Keratinocyte (primary cell): ENCODE measurements around the gene CMSS1. TPM values are rescaled to one million over a fixed set of nuclear protein-coding genes. Genes with fewer than 3 reads are reported as not detected.

Source experiments
- DNase-seq: peaks from one replicate; pipeline ENCODE4 v3.0.0-alpha.2; 2011; ENCODE audit warnings: low read depth, missing footprints, low spot score
- FAIRE-seq: peaks from 2 replicates; lab custom pipeline; 2011; peaks lifted over from hg19 to GRCh38; lab: Jason Lieb, UNC
- H2AFZ ChIP-seq: 2 replicates; pipeline ENCODE4 v1.6.0; 2012; ENCODE audit warnings: low read length, control low read depth, inconsistent platforms; ENCODE audit not compliant: control insufficient read depth
- H3K27ac ChIP-seq: 2 replicates; pipeline ENCODE4 v1.5.1; 2011; ENCODE audit warnings: low read length; ENCODE audit not compliant: control insufficient read depth, insufficient read depth
- H3K27me3 ChIP-seq: 3 replicates; pipeline ENCODE4 v1.6.0; 2011; ENCODE audit warnings: low read length; ENCODE audit not compliant: control insufficient read depth, insufficient read depth; ENCODE audit errors: extremely low read depth
- H3K36me3 ChIP-seq, 2 experiments: 2 replicates in 1 of 2; 3 replicates in 1 of 2; pipeline ENCODE4 v1.5.1; 2011; ENCODE audit warnings: low read length in 2 of 2, mild to moderate bottlenecking in 1 of 2; ENCODE audit not compliant: control insufficient read depth in 2 of 2, insufficient read depth in 2 of 2; ENCODE audit errors: extremely low read depth in 1 of 2
- H3K4me1 ChIP-seq: 3 replicates; pipeline ENCODE4 v1.5.1; 2011; ENCODE audit warnings: low read length; ENCODE audit not compliant: control insufficient read depth, insufficient read depth; ENCODE audit errors: extremely low read depth
- H3K4me2 ChIP-seq: 3 replicates; pipeline ENCODE4 v1.6.0; 2011; ENCODE audit warnings: low read depth, low read length; ENCODE audit not compliant: control insufficient read depth, insufficient read depth; ENCODE audit errors: extremely low read depth
- H3K4me3 ChIP-seq, 3 experiments: fragments of 200-600 bp in 1 of 3; sonication (generic) in 1 of 3; 2 replicates in 2 of 3; 3 replicates in 1 of 3; pipeline ENCODE4 v1.5.1; 2011 to 2016; ENCODE audit warnings: low read length in 3 of 3, mild to moderate bottlenecking in 3 of 3, control low read depth in 2 of 3, inconsistent platforms in 1 of 3, low read depth in 1 of 3, mixed read lengths in 1 of 3, mixed run types in 1 of 3, moderate library complexity in 1 of 3; ENCODE audit not compliant: control insufficient read depth in 2 of 3, insufficient read depth in 2 of 3; ENCODE audit errors: extremely low read depth in 1 of 3
- H3K79me2 ChIP-seq: 2 replicates; pipeline ENCODE4 v1.6.0; 2012; ENCODE audit warnings: low read length; ENCODE audit not compliant: control insufficient read depth, insufficient read depth
- H3K9ac ChIP-seq: 3 replicates; pipeline ENCODE4 v1.6.0; 2011; ENCODE audit warnings: low read length; ENCODE audit not compliant: control insufficient read depth, insufficient read depth; ENCODE audit errors: extremely low read depth
- H3K9me1 ChIP-seq: 3 replicates; pipeline ENCODE4 v1.6.0; 2011; ENCODE audit warnings: low read length; ENCODE audit not compliant: control insufficient read depth, insufficient read depth; ENCODE audit errors: extremely low read depth
- H3K9me3 ChIP-seq: 2 replicates; pipeline ENCODE4 v1.5.1; 2012; ENCODE audit warnings: low read depth, low read length; ENCODE audit not compliant: control insufficient read depth
- H4K20me1 ChIP-seq: 3 replicates; pipeline ENCODE4 v1.6.0; 2011; ENCODE audit warnings: low read length; ENCODE audit not compliant: control insufficient read depth, insufficient read depth; ENCODE audit errors: extremely low read depth
- EZH2 ChIP-seq: IDR thresholded peaks from one replicate; pipeline ENCODE4 v1.6.1; 2012; ENCODE audit warnings: inconsistent platforms, mild to moderate bottlenecking, low read length, moderate library complexity
- dilution Hi-C: fragments of 300-500 bp; cut with MboI; formaldehyde crosslinking; loops from one replicate; pipeline ENCODE4 v1.7.0; 2020; ENCODE audit warnings: low sequenced_read_pairs; ENCODE audit not compliant: extremely low pct_ligation_motif_present
- polyA plus RNA-seq, 5 experiments: library from polyadenylated mRNA; depleted of rRNA in 3 of 5; stranded (reverse) in 3 of 5; stranded (forward) in 1 of 5; unstranded in 1 of 5; fragments of >200 nt; gene quantifications; 1 replicate in 1 of 5; 2 replicates in 3 of 5; 3 replicates in 1 of 5; pipeline versions ENCODE4 v1.2.1 to v1.2.3, GENCODE V29; 2011 to 2012; ENCODE audit warnings: missing spikeins in 2 of 5, low read depth in 1 of 5, low replicate concordance in 1 of 5
- TF ChIP-seq, protein P1 (sequence below), 3 experiments: IDR thresholded peaks in 1 of 3; conservative IDR thresholded peaks in 1 of 3; optimal IDR thresholded peaks in 1 of 3; 2 replicates in 2 of 3; 3 replicates in 1 of 3; pipeline versions ENCODE3 to v1.5.1; 2011; ENCODE audit warnings: low read length in 3 of 3, mild to moderate bottlenecking in 3 of 3, moderate library complexity in 2 of 3, control low read depth in 1 of 3, inconsistent platforms in 1 of 3; ENCODE audit not compliant: insufficient read depth in 2 of 3; ENCODE audit errors: extremely low read depth in 1 of 3

The CMSS1 gene
- polyA plus RNA-seq, 1 donor (not counting 4 experiments of a cell fraction or from before 2014, with no cell fraction given) = 37.2 TPM

DNA sequence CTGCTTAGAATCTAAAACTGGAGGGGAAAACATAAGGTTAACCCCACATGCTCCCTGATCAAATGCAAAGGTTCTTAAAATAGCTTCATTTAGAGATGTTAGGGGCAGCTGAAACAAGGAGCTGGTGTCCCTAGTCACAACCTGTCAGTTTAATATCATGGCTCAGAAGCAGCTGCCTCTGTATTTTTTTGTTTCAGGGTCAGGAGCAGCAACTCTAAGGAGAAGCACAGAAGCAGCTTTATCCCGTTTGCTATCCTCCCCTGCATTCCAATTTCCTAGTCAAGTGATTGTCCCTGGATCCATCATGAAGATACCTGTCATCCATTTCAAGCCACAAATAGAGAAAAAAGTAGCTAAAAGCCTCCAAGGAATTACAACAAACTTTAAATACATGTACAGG, 292.5 kb downstream of the CMSS1 start:
- no peak overlapping the region for H3K27ac ChIP-seq
- peaks cover 35% of the 10 kb centered on the region for H3K4me1 ChIP-seq
- FAIRE-seq (no peak), DNase-seq (no peak)
- no peak overlapping the region for H2AFZ ChIP-seq
- TF ChIP-seq, protein P1, sequence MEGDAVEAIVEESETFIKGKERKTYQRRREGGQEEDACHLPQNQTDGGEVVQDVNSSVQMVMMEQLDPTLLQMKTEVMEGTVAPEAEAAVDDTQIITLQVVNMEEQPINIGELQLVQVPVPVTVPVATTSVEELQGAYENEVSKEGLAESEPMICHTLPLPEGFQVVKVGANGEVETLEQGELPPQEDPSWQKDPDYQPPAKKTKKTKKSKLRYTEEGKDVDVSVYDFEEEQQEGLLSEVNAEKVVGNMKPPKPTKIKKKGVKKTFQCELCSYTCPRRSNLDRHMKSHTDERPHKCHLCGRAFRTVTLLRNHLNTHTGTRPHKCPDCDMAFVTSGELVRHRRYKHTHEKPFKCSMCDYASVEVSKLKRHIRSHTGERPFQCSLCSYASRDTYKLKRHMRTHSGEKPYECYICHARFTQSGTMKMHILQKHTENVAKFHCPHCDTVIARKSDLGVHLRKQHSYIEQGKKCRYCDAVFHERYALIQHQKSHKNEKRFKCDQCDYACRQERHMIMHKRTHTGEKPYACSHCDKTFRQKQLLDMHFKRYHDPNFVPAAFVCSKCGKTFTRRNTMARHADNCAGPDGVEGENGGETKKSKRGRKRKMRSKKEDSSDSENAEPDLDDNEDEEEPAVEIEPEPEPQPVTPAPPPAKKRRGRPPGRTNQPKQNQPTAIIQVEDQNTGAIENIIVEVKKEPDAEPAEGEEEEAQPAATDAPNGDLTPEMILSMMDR (optimal IDR thresholded peaks at IDR 0.05 in 1 of 3, IDR thresholded peaks at IDR 0.05 in 1 of 3, conservative IDR thresholded peaks at IDR 0.05 in 1 of 3; ENCODE audit: extremely low read depth in 1 of 3, insufficient read depth in 2 of 3, low read length in 3 of 3) = no peak
- TF ChIP-seq EZH2 = no peak
- H3K9ac ChIP-seq = no peak overlapping the region
- H3K79me2 ChIP-seq = no peaks in the 10 kb centered on the region
- dilution Hi-C loops = no loop called here
- no peaks in the 10 kb centered on the region for H3K9me1 ChIP-seq
- H3K4me2 ChIP-seq = no peak overlapping the region
- no peaks in the 10 kb centered on the region for H3K9me3 ChIP-seq
- no peaks in the 10 kb centered on the region for H3K36me3 ChIP-seq
- H3K27me3 ChIP-seq = no peaks in the 10 kb centered on the region
- no peaks in the 10 kb centered on the region for H4K20me1 ChIP-seq
- no peak overlapping the region for H3K4me3 ChIP-seq

DNA sequence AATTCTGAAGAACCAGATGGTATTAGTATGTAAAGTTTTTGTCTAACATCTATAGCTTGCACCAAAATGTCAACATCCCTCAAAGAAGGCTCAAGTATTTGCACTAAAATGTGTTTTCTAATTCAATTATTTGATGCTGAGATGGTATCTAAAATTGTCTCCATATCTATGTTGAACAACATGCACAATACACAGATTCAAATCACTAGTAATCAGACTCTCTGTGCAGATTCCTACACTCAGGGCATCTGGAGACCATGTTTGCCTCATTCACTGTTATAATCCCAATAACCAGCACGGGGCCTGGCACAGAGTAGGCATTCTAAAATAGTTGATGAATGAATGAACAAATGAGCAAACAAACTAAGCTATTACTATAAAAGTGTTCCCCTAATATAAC, 294.1 kb downstream of the CMSS1 start:
- FAIRE-seq (no peak), DNase-seq (no peak)

More for the DNA sequence above, 294.1 kb downstream of the CMSS1 start:
- no peak overlapping the region for H3K9ac ChIP-seq
- H3K36me3 ChIP-seq = no peaks in the 10 kb centered on the region
- TF ChIP-seq, protein P1 (optimal IDR thresholded peaks at IDR 0.05 in 1 of 3, IDR thresholded peaks at IDR 0.05 in 1 of 3, conservative IDR thresholded peaks at IDR 0.05 in 1 of 3; ENCODE audit: extremely low read depth in 1 of 3, insufficient read depth in 2 of 3, low read length in 3 of 3) = no peak
- no peak for TF ChIP-seq EZH2
- no peak overlapping the region for H3K4me2 ChIP-seq
- no peak overlapping the region for H2AFZ ChIP-seq
- no peak overlapping the region for H3K4me3 ChIP-seq
- peaks cover 19% of the 10 kb centered on the region for H3K4me1 ChIP-seq
- no peaks in the 10 kb centered on the region for H3K9me1 ChIP-seq
- H4K20me1 ChIP-seq = no peaks in the 10 kb centered on the region
- dilution Hi-C loops = no loop called here
- H3K27ac ChIP-seq = no peak overlapping the region
- no peaks in the 10 kb centered on the region for H3K9me3 ChIP-seq
- no peaks in the 10 kb centered on the region for H3K79me2 ChIP-seq
- no peaks in the 10 kb centered on the region for H3K27me3 ChIP-seq
